Measurements from ENCODE around the gene KCNIP1. TPM values are rescaled to one million over a fixed set of nuclear protein-coding genes. Genes with fewer than 3 reads are reported as not detected.

Gene KCNIP1
- total and polyA plus RNA-seq, 2 of the 8 experiments (the other 6 are each of a cell fraction or from before 2014, with no cell fraction given) = 0.52 to 0.83 TPM

- no peak overlapping the region for H4K5ac ChIP-seq (ENCODE audit: insufficient read length, low read depth, low read length)
- no peaks in the 10 kb centered on the region for H4K20me1 ChIP-seq (replicated peaks in 1 of 2; ENCODE audit: control insufficient read depth in 1 of 2, insufficient read depth in 2 of 2, low read length in 2 of 2)
- H3K9me3 ChIP-seq (ENCODE audit: insufficient read depth in 2 of 2, low read depth in 1 of 2, low read length in 1 of 2) = no peaks in the 10 kb centered on the region
- H3K14ac ChIP-seq (ENCODE audit: insufficient read length) = no peak overlapping the region
- peaks cover 8 to 24% (median 19%) of the 10 kb centered on the region in 4 experiments; a peak in 6 of 7 replicates for H3K4me1 ChIP-seq (replicated peaks in 1 of 4; ENCODE audit: control insufficient read depth in 3 of 4, insufficient read depth in 4 of 4, low read length in 3 of 4)
- no peak overlapping the region for H2AFZ ChIP-seq (ENCODE audit: low read length)
- peak overlapping the region in 1 of 2 experiments; percentile 3; a peak in 2 of 4 replicates for H3K4me2 ChIP-seq (ENCODE audit: insufficient read depth in 1 of 2, low read depth in 2 of 2, low read length in 2 of 2)
- no peak overlapping the region for H4K91ac ChIP-seq (replicated peaks; ENCODE audit: insufficient read length, low read length)
- no peak overlapping the region for H2AK5ac ChIP-seq (ENCODE audit: low read depth, low read length)
- no peak overlapping the region for H3K18ac ChIP-seq (ENCODE audit: extremely low read depth, low read length)
- no peak for TF ChIP-seq SUZ12 (IDR thresholded peaks at IDR 0.05; ENCODE audit: low read length)
- TF ChIP-seq, protein P1, sequence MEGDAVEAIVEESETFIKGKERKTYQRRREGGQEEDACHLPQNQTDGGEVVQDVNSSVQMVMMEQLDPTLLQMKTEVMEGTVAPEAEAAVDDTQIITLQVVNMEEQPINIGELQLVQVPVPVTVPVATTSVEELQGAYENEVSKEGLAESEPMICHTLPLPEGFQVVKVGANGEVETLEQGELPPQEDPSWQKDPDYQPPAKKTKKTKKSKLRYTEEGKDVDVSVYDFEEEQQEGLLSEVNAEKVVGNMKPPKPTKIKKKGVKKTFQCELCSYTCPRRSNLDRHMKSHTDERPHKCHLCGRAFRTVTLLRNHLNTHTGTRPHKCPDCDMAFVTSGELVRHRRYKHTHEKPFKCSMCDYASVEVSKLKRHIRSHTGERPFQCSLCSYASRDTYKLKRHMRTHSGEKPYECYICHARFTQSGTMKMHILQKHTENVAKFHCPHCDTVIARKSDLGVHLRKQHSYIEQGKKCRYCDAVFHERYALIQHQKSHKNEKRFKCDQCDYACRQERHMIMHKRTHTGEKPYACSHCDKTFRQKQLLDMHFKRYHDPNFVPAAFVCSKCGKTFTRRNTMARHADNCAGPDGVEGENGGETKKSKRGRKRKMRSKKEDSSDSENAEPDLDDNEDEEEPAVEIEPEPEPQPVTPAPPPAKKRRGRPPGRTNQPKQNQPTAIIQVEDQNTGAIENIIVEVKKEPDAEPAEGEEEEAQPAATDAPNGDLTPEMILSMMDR (IDR thresholded peaks at IDR 0.05; ENCODE audit: control extremely low read depth in 1 of 3, insufficient read depth in 1 of 3, low read depth in 1 of 3, low read length in 3 of 3) = no peak
- no peak for TF ChIP-seq SRF (IDR thresholded peaks at IDR 0.05; ENCODE audit: low read depth, low read length)
- TF ChIP-seq KDM1A (IDR thresholded peaks at IDR 0.05; ENCODE audit: borderline replicate concordance, low read length) = peak; percentile 58; the same call in 1 of the 2 replicates
- peak; percentile 72; the same call in 1 of the 2 replicates for TF ChIP-seq FOSL1 (IDR thresholded peaks at IDR 0.05; ENCODE audit: insufficient read depth, low read depth, low read length)
- H3K9ac ChIP-seq (replicated peaks in 1 of 4; ENCODE audit: extremely low read depth in 1 of 4, low read depth in 3 of 4, low read length in 3 of 4) = no peak overlapping the region
- no peaks in the 10 kb centered on the region for H3K79me1 ChIP-seq (ENCODE audit: low read depth, low read length)
- H3K4ac ChIP-seq (replicated peaks; ENCODE audit: insufficient read length, low read depth, low read length) = no peak overlapping the region
- H3K27me3 ChIP-seq (replicated peaks in 1 of 4; ENCODE audit: control insufficient read depth in 3 of 4, extremely low read depth in 1 of 4, insufficient read depth in 3 of 4, low read length in 3 of 4) = no peaks in the 10 kb centered on the region; a peak in 1 of 7 replicates
- no peak overlapping the region for H3K27ac ChIP-seq (ENCODE audit: low read depth, low read length)
- no peaks in the 10 kb centered on the region for H3K36me3 ChIP-seq (ENCODE audit: control insufficient read depth in 2 of 4, insufficient read depth in 4 of 4, low read length in 3 of 4)
- H3K23ac ChIP-seq (ENCODE audit: insufficient read length) = no peak overlapping the region
- H2BK12ac ChIP-seq (ENCODE audit: low read depth, low read length) = no peak overlapping the region
- no peak overlapping the region for H2BK20ac ChIP-seq (ENCODE audit: low read length)
- H3K56ac ChIP-seq (replicated peaks; ENCODE audit: insufficient read length, low read depth, low read length) = no peak overlapping the region
- ChIA-PET POLR2A (ENCODE audit: partially characterized antibody) (interaction anchor here (1.2 to 1.6 kb wide), 2 partner anchors 11 to 15 kb away, joined by 4 read pairs; no protein-coding TSS in a partner anchor), CTCF (ENCODE audit: partially characterized antibody) (interaction anchor here (12.9 to 39.4 kb wide), 3 partner anchors 8 to 184 kb away, joined by 160 to 982 read pairs (median 982); no protein-coding TSS in a partner anchor)
- 0 out of 2 replicates have a peak overlapping the region, but pooled peaks have one; percentile 38 for H2BK15ac ChIP-seq (ENCODE audit: low read length)
- FAIRE-seq (peak; percentile 45), DNase-seq (ENCODE audit: low read depth in 1 of 2, low spot score in 2 of 2) (no peak)
- no peak overlapping the region for H2BK120ac ChIP-seq (replicated peaks; ENCODE audit: low read depth, low read length)
- H3K4me3 ChIP-seq (ENCODE audit: extremely low read depth in 1 of 4, insufficient read depth in 2 of 4, low read depth in 3 of 4, low read length in 4 of 4) = 0 out of 8 replicates have a peak overlapping the region, but pooled peaks of 1 of the 4 experiments have one; percentile 8
- H4K8ac ChIP-seq (ENCODE audit: extremely low read depth, insufficient read depth, low read length) = no peak overlapping the region
- no peak overlapping the region for H2BK5ac ChIP-seq (ENCODE audit: low read depth, low read length)
- 67% methylated on average over 7 of the region's 7 CpGs; no CpG with 5 or more reads in 1 of the 2 experiments for WGBS, 2 experiments (ENCODE audit: extremely low coverage in 1 of 2, insufficient coverage in 1 of 2, insufficient read length in 1 of 2, insufficient replicate concordance in 2 of 2, low coverage in 1 of 2, low lambda C conversion rate in 2 of 2, missing lambda C conversion rate in 1 of 2)
- H3K79me2 ChIP-seq (ENCODE audit: control insufficient read depth in 1 of 2, insufficient read depth in 2 of 2, low read length in 2 of 2) = no peaks in the 10 kb centered on the region
- H3K23me2 ChIP-seq (ENCODE audit: low read depth, low read length) = no peaks in the 10 kb centered on the region
Measured at GRCh38 chr5:170617533-170618490, 114.0 kb downstream of the KCNIP1 start.

All from H1 (cell line).